RWPE2 (cell line): ENCODE results near the gene CEMIP.
A peak's percentile ranks its signal among the peaks of the same experiment; 100 is the strongest.

ENCODE experiments used
- ATAC-seq: fragments of 200-7000 bp; cut with Tn5 transposase; 3 replicates; pipeline ENCODE4 v1.9.1; 2021; ENCODE audit warnings: low read depth
- DNase-seq: peaks from one replicate; pipeline ENCODE4 v3.0.0-alpha.2; 2020; ENCODE audit warnings: low spot score
- H3K27ac ChIP-seq: fragments of 450-650 bp; 2 replicates; pipeline ENCODE4 v1.5.1; 2017; ENCODE audit warnings: mild to moderate bottlenecking; ENCODE audit not compliant: poor library complexity, severe bottlenecking
- H3K27me3 ChIP-seq: fragments of 250-450 bp; sonication (Bioruptor Pico); 2 replicates; pipeline ENCODE4 v1.5.1; 2021; ENCODE audit warnings: mild to moderate bottlenecking, moderate library complexity; ENCODE audit not compliant: insufficient read depth, poor library complexity, severe bottlenecking
- H3K36me3 ChIP-seq: fragments of 250-450 bp; sonication (Bioruptor Pico); 2 replicates; pipeline ENCODE4 v1.5.1; 2020; ENCODE audit warnings: low read depth, mild to moderate bottlenecking, moderate library complexity
- H3K4me1 ChIP-seq: fragments of 250-450 bp; sonication (Bioruptor Pico); 2 replicates; pipeline ENCODE4 v1.5.1; 2021; ENCODE audit warnings: mild to moderate bottlenecking, moderate library complexity; ENCODE audit not compliant: insufficient read depth, poor library complexity, severe bottlenecking
- H3K4me3 ChIP-seq: fragments of 250-450 bp; sonication (Bioruptor Pico); 2 replicates; pipeline ENCODE4 v1.5.1; 2021; ENCODE audit warnings: mild to moderate bottlenecking, moderate library complexity; ENCODE audit not compliant: severe bottlenecking
- H3K9me3 ChIP-seq: fragments of 250-450 bp; sonication (Bioruptor Pico); 2 replicates; pipeline ENCODE4 v1.5.1; 2021; ENCODE audit warnings: mild to moderate bottlenecking, moderate library complexity; ENCODE audit not compliant: severe bottlenecking
- TF ChIP-seq, protein P1 (sequence below): fragments of 450-650 bp; IDR thresholded peaks from one replicate; pipeline ENCODE4 v1.5.1; 2017; ENCODE audit warnings: mild to moderate bottlenecking, moderate library complexity; ENCODE audit not compliant: poor library complexity, severe bottlenecking

The CEMIP gene

DNA sequence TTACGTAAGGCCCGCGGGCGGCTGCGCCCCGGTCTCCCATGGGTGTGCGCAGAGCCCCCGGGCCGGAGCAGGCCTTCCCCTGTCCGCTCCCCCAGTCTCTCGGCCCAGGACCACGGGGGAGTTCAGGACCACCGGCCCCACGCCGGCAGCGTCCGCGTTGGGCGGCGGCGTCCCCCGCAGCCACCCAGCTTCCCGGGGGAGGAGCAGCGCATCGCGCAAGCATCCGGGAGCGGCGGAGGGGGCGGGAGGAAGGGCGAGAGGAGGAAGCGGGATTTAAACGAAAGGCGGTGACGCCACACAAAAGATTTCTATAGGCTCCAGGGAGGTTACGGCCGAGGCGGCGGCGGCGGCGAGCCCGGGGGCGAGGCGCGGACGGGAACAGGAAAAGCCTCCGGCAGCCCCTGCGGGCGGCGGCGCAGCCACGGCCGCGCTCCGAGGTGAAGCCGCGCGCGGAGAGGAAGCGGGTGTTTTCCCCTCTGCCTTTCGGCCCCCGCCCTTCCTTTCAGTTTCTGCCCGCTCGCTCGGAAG, 221.5 kb downstream of the CEMIP start, which contains the start of gene TLNRD1:
Gene TLNRD1, plus strand, starts transcription at position 300 of the 528 bp plus-strand sequence. CDS start 1,349 bp downstream, outside the sequence.
- peak within 1 kb of the TSS; percentile 92 for H3K4me3 ChIP-seq
- H3K27me3 ChIP-seq: no peaks in the 10 kb centered on the region
- H3K9me3 ChIP-seq: no peaks in the 10 kb centered on the region
- ATAC-seq (peak; percentile 83), DNase-seq (peak; percentile 97)
- peaks cover 30% of the 10 kb centered on the region for H3K36me3 ChIP-seq
- H3K27ac ChIP-seq: peak within 1 kb of the TSS; percentile 83
- H3K4me1 ChIP-seq: peaks cover 11% of the 10 kb centered on the region
- TF ChIP-seq, protein P1, sequence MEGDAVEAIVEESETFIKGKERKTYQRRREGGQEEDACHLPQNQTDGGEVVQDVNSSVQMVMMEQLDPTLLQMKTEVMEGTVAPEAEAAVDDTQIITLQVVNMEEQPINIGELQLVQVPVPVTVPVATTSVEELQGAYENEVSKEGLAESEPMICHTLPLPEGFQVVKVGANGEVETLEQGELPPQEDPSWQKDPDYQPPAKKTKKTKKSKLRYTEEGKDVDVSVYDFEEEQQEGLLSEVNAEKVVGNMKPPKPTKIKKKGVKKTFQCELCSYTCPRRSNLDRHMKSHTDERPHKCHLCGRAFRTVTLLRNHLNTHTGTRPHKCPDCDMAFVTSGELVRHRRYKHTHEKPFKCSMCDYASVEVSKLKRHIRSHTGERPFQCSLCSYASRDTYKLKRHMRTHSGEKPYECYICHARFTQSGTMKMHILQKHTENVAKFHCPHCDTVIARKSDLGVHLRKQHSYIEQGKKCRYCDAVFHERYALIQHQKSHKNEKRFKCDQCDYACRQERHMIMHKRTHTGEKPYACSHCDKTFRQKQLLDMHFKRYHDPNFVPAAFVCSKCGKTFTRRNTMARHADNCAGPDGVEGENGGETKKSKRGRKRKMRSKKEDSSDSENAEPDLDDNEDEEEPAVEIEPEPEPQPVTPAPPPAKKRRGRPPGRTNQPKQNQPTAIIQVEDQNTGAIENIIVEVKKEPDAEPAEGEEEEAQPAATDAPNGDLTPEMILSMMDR: no peak
